Parathyroid adenoma (tissue), 2 donors: ENCODE results near the gene DYNC1I2.

Experiments
- H2AFZ ChIP-seq: fragments of 300-600 bp; sonication (generic); one replicate; pipeline ENCODE4 v1.7.0; 2017; ENCODE audit warnings: antibody characterized with exemption, mild to moderate bottlenecking
- H3K27ac ChIP-seq: fragments of 300-600 bp; sonication (generic); one replicate; pipeline ENCODE4 v1.7.0; 2017
- H3K27me3 ChIP-seq: fragments of 300-600 bp; sonication (generic); one replicate; pipeline ENCODE4 v1.7.0; 2017; ENCODE audit warnings: low read length; ENCODE audit not compliant: control insufficient read depth, insufficient read depth
- H3K36me3 ChIP-seq: fragments of 300-600 bp; sonication (generic); one replicate; pipeline ENCODE4 v1.7.0; 2017; ENCODE audit warnings: low read length; ENCODE audit not compliant: control insufficient read depth, insufficient read depth
- H3K4me1 ChIP-seq: fragments of 300-600 bp; sonication (generic); one replicate; pipeline ENCODE4 v1.7.0; 2017; ENCODE audit warnings: control low read depth
- H3K4me2 ChIP-seq: fragments of 300-600 bp; sonication (generic); one replicate; pipeline ENCODE4 v1.7.0; 2017; ENCODE audit warnings: low read length
- H3K4me3 ChIP-seq: fragments of 300-600 bp; sonication (generic); one replicate; pipeline ENCODE4 v1.7.0; 2017; ENCODE audit warnings: low read depth, low read length
- H3K79me2 ChIP-seq: fragments of 300-600 bp; sonication (generic); one replicate; pipeline ENCODE4 v1.7.0; 2017; ENCODE audit warnings: control low read depth
- H3K9ac ChIP-seq: fragments of 300-600 bp; sonication (generic); one replicate; pipeline ENCODE4 v1.7.0; 2017; ENCODE audit warnings: mild to moderate bottlenecking
- H3K9me3 ChIP-seq: fragments of 300-600 bp; sonication (generic); one replicate; pipeline ENCODE4 v1.7.0; 2017; ENCODE audit warnings: low read length; ENCODE audit not compliant: control insufficient read depth
- CTCF ChIP-seq: fragments of 300-600 bp; sonication (generic); IDR thresholded peaks from one replicate; pipeline ENCODE4 v1.7.0; 2017; ENCODE audit warnings: antibody characterized with exemption, mild to moderate bottlenecking
- donor health status: primary hyperparathyroidism.

DYNC1I2 gene

GRCh38 chr2:171723716-171724683 lies 36.7 kb downstream of the DYNC1I2 start:
- no peak for TF ChIP-seq CTCF
- Histone ChIP-seq H3K27ac (no peak overlapping the region), H3K4me3 (no peak overlapping the region)

DNA sequence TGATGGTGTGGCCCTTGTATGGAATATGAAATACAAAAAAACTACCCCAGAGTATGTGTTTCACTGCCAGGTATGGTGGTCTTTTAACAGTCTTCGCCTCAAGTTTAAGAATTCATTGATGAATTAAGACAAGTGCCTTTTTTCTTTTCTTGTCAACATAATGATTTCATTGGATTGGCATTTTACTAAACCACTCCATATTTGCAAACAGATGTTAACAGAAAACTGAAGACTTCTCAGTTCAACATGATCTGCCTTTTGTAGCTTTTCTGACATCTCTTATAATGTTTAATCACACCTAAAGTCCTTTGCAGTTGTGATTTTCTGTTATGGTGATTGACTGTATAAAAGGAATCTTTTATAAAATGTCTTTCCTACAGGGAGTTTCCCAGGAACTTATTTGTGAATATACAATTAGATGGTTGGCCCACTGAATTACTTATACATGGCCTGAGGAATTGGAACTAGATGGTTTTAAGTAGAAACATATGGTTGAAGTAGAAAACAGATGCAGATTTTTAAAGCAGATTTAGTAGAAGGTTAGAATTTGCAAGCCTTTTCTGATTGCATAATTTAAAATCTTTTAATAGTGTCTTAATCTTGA lies 39.7 kb downstream of the DYNC1I2 start:
- Histone ChIP-seq H3K27ac (no peak overlapping the region), H3K4me3 (no peak overlapping the region), H3K79me2 (no peaks in the 10 kb centered on the region), H2AFZ (no peak overlapping the region), H3K9me3 (no peaks in the 10 kb centered on the region), H3K36me3 (no peaks in the 10 kb centered on the region), H3K4me2 (no peak overlapping the region), H3K4me1 (no peaks in the 10 kb centered on the region), H3K9ac (no peak overlapping the region), H3K27me3 (no peaks in the 10 kb centered on the region)
- TF ChIP-seq CTCF, result no peak

More at GRCh38 chr2:171723716-171724683, 36.7 kb downstream of the DYNC1I2 start:
- Histone ChIP-seq H3K79me2 (no peaks in the 10 kb centered on the region), H3K4me1 (no peaks in the 10 kb centered on the region), H2AFZ (no peak overlapping the region), H3K27me3 (no peaks in the 10 kb centered on the region), H3K9ac (no peak overlapping the region), H3K4me2 (no peak overlapping the region), H3K9me3 (no peaks in the 10 kb centered on the region), H3K36me3 (no peaks in the 10 kb centered on the region)

- no peak overlapping the region for H2AFZ ChIP-seq
- H3K9me3 ChIP-seq, result no peaks in the 10 kb centered on the region
- no peak overlapping the region for H3K4me3 ChIP-seq
- no peaks in the 10 kb centered on the region for H3K27me3 ChIP-seq
- H3K4me1 ChIP-seq, result no peaks in the 10 kb centered on the region
- H3K27ac ChIP-seq, result no peak overlapping the region
- no peak overlapping the region for H3K9ac ChIP-seq
- no peaks in the 10 kb centered on the region for H3K36me3 ChIP-seq
- H3K79me2 ChIP-seq, result no peaks in the 10 kb centered on the region
- no peak for TF ChIP-seq CTCF
- no peak overlapping the region for H3K4me2 ChIP-seq
Measured at GRCh38 chr2:171728989-171729951, 42.0 kb downstream of the DYNC1I2 start.

DNA sequence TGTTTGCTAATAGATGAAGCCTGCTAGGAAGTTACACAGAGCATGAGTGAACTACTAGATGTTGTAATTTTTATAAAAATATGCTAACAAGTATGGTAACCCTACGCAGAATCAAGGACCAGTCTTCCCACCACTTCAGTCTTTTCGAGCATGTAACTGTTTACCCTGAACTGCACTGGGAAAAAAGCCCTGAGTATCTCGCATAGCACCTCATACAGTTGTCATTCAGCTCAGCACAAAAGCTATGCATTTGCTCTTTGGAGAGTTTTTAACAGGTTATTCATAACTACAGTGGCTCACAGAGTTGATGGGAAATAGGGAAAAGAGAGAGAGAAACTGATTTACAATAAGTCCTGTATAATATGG lies 42.7 kb downstream of the DYNC1I2 start:
- Histone ChIP-seq H3K4me1 (no peaks in the 10 kb centered on the region), H3K36me3 (no peaks in the 10 kb centered on the region), H3K27ac (no peak overlapping the region), H3K9ac (no peak overlapping the region), H3K4me2 (no peak overlapping the region), H2AFZ (no peak overlapping the region), H3K4me3 (no peak overlapping the region), H3K79me2 (no peaks in the 10 kb centered on the region), H3K27me3 (no peaks in the 10 kb centered on the region), H3K9me3 (no peaks in the 10 kb centered on the region)
- TF ChIP-seq CTCF, result no peak
